ENCODE data around the gene PI16.
"Not testable (repeated sequence)": the region's sequence is repeated elsewhere in the genome, so short reads cannot be mapped to it uniquely, and the experiment has no call there.

PI16 gene

DNA sequence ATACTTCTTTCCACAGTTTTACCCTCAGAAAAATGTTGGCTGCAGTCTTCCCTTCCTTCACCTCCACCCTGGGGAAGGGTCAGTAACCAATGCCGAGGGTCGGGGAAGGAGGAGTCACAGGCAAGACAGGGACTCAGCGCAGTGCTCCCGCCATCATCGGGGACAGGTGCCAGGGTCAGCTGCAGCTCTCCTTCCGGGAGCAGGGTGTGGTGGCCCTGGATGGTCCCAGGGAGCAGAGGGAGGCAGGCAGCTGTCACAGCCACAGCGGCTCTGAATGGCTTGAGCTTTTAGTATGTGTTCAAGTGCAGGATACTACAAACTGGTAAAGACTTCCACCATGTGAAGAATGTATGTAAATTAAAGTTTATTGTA is 26.0 kb upstream of the PI16 start:
- no peak for DNase-seq (ENCODE audit: low read depth)

- DNase-seq (ENCODE audit: low read depth), result no peak
Measured at GRCh38 chr6:36929152-36929551, 25.4 kb upstream of the PI16 start.

GRCh38 chr6:36929607-36930006 is 24.9 kb upstream of the PI16 start:
- DNase-seq (ENCODE audit: low read depth), result no peak

- no peak for DNase-seq (ENCODE audit: low read depth)
Measured at GRCh38 chr6:36930483-36930882, 24.1 kb upstream of the PI16 start.

GRCh38 chr6:36933102-36933501 is 21.4 kb upstream of the PI16 start:
- DNase-seq (ENCODE audit: low read depth), result no peak

GRCh38 chr6:36933519-36933918 is 21.0 kb upstream of the PI16 start:
- no peak for DNase-seq (ENCODE audit: low read depth)

- DNase-seq (ENCODE audit: low read depth), result no peak
Measured at GRCh38 chr6:36934901-36935300, 19.6 kb upstream of the PI16 start.

- no peak for DNase-seq (ENCODE audit: low read depth)
Measured at GRCh38 chr6:36936824-36937223, 17.7 kb upstream of the PI16 start.

GRCh38 chr6:36937896-36938295 is 16.6 kb upstream of the PI16 start:
- no peak for DNase-seq (ENCODE audit: low read depth)

GRCh38 chr6:36938536-36938935 is 16.0 kb upstream of the PI16 start:
- DNase-seq (ENCODE audit: low read depth), result no peak

GRCh38 chr6:36939005-36939404 is 15.5 kb upstream of the PI16 start:
- DNase-seq (ENCODE audit: low read depth), result not testable (repeated sequence)

GRCh38 chr6:36940027-36940426 is 14.5 kb upstream of the PI16 start:
- no peak for DNase-seq (ENCODE audit: low read depth)

- DNase-seq (ENCODE audit: low read depth), result not testable (repeated sequence)
Measured at GRCh38 chr6:36941561-36941960, 13.0 kb upstream of the PI16 start.

DNA sequence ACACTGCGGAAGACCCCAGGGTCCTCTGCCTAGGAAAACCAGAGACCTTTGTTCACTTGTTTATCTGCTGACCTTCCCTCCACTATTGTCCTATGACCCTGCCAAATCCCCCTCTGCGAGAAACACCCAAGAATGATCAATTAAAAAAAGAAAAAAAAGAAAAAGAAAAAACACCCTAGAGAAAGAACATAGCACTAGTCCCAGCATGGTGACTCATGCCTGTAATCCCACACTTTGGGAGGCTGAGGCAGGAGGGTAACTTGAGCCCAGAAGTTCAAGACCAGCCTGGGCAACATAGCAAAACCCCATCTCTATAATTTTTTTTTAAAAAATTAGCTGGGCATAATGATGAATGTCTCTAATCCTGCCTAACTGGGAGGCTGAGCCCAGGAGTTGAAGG is 12.2 kb upstream of the PI16 start:
- DNase-seq (ENCODE audit: low read depth), result not testable (repeated sequence)

- DNase-seq (ENCODE audit: low read depth), result no peak
Measured at GRCh38 chr6:36944650-36945049, 9.9 kb upstream of the PI16 start.

- no peak for DNase-seq (ENCODE audit: low read depth)
Measured at GRCh38 chr6:36945301-36945700, 9.2 kb upstream of the PI16 start.

DNA sequence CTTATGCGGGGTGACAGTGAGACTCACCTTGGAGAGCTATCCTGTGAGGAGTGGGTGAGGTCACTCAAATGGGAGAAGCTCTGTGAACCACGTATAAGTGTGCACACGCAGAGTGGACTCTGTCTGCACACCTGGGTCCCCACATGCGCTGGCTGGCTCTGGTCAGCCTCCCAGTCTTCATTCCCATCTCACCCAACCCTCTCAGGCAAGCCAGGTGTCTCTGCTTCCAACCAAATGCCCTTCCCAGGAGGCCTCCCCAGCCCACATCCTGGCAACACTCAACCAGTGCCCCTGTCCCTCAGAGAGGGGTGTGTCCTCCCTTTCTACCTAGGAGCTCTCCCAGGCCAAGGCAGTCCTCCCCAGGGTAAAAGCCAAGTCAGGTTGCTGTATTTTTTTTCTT is 8.0 kb upstream of the PI16 start:
- DNase-seq (ENCODE audit: low read depth), result no peak

GRCh38 chr6:36947570-36948351 is 6.8 kb upstream of the PI16 start:
- no peak for DNase-seq (ENCODE audit: low read depth)

GRCh38 chr6:36949076-36949475 is 5.5 kb upstream of the PI16 start:
- DNase-seq (ENCODE audit: low read depth), result not testable (repeated sequence)

DNA sequence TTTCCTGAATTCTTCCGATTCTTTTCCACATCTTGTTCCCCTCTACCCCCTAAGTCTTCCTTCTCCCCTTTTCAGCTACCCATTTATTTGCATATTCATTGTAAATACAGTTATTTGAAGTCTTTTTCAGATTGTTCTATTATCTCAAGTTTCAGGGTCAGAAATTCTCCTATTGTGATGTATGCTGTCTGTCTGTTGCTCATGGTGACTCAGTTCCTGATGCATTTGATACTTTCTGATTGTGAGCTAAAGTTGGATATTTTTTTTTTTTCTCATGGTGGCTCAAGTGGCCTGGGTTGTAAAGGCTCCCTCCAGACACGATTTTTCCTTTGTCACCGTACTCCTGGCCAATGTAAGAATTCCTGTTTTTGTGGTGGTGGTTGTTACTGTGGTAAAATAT is 4.9 kb upstream of the PI16 start:
- DNase-seq (ENCODE audit: low read depth), result no peak

DNA sequence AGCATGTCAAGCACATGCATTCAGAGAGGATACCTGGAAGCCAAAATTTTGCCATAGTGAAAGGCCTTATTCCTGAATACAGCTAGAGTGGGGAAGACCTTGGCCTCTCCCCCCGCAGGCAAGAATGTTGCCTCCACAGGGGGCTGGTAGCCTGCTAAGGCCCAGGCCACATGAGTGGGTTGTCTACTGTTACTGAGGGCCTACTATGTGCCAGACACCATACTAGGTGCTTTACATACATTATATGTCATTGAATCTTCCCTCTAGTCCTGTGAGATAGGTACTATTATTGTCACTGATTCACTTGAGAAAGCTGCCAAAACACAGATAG is 642 bp upstream of the PI16 start:
- no peak for DNase-seq (ENCODE audit: low read depth)

- no peak for DNase-seq (ENCODE audit: low read depth)
Measured at GRCh38 chr6:36955136-36955535, 598 bp downstream of the PI16 start.

DNA sequence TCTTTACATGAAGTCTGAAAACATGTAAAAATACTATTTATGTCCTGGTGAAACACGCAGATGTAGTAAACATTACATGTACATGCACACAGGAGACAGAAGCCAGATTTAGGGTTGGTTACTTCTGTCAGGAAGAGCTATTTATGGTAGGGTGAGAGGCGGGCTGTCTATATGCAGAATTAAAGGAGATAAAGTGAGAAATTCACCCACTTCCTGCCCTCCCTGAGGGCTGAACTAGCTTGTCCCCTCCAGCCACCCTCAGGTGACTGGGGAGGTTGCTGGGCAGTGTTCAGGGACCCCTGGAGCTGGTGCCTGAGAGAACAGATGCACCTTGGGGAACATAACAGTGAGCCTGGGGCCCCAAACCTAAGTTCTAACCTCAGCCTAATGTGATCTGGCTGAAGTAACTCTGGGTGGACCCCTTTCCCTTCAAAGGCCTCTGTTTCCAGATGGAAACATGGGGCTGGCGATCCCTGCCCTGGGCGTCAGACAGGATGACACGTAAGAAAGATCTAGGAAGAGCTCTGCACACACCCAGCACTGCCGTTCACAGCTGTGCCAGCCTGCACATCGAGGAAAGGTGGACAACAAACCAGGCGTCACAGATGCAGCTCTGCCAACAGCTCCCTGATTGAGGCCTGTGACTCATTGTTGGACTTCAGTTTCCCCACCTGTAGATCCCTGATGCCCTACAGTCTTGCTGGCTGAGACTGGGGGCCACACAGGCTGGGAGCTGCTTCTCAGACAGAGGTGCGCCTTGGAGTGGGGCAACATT is 1.3 kb downstream of the PI16 start:
- DNase-seq (ENCODE audit: low read depth), result no peak

DNA sequence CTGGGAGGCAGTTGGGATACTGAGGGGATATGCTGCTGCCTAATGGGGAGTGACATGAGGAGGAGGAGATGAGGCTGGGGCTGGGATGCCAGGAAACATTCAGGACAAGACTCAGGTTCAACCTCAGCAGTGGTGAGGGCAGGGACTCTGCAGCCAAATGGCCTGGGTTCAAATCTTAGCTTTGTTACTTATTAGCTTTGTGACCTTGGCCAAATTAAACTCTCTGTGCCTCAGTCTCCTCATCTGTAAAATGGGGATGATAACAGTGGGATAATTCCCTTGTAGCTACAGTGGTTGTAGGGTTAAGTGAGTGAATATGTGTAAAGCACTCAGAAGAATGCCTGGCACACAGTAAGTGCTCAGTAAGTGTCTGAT is 1.9 kb downstream of the PI16 start:
- DNase-seq (ENCODE audit: low read depth), result no peak
